ENCODE measurements around the gene CAMK1D.
"Not testable (repeated sequence)": the region's sequence is repeated elsewhere in the genome, so short reads cannot be mapped to it uniquely, and the experiment has no call there.

The CAMK1D gene

GRCh38 chr10:12333380-12334185, 15.8 kb upstream of the CAMK1D start:
- Mint-ChIP-seq H3K4me3 (no peak overlapping the region), H3K4me1 (ENCODE audit: low read depth) (peaks cover 5% of the 10 kb centered on the region), H3K9me3 (ENCODE audit: low read depth) (no peaks in the 10 kb centered on the region), H3K27me3 (no peaks in the 10 kb centered on the region), H3K36me3 (no peaks in the 10 kb centered on the region), H3K27ac (no peak overlapping the region)

DNA sequence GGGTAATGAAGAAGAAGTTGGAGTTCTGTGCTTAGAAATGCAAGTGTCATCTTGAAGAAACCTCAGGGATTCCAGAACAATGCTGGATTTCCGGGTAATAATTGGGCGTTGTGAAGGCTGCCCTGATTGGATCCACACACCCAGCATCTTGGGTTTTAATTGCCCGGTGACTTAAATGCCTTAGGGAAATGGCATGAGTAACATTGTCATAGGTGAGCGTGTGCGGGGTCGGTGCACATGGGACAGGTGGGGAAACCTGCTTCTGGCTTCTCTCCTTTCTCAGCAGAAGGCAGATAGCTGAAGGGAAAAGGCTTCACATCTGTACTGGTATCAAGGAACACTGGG, 15.2 kb upstream of the CAMK1D start:
- no peak overlapping the region for H3K4me3 Mint-ChIP-seq
- no peak overlapping the region for H3K27ac Mint-ChIP-seq
- peaks cover 5% of the 10 kb centered on the region for H3K4me1 Mint-ChIP-seq (ENCODE audit: low read depth)
- no peaks in the 10 kb centered on the region for H3K36me3 Mint-ChIP-seq
- H3K27me3 Mint-ChIP-seq, result no peaks in the 10 kb centered on the region
- no peaks in the 10 kb centered on the region for H3K9me3 Mint-ChIP-seq (ENCODE audit: low read depth)

DNA sequence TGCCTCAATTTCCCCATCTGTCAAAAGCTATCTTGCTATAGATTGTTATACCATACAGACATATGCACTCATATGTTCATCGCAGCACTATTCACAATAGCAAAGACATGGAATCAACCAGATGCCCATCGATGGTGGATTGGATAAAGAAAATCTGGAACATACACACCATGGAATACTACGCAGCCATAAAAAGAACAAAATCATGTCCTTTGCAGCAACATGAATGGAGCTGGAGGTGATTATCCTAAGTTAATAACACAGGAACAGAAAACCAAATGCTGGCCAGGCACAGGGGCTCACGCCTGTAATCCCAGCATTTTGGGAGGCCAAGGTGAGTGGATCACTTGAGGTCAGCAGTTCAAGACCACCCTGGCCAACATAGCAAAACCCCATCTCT, 14.2 kb upstream of the CAMK1D start:
- H3K4me3 Mint-ChIP-seq, result not testable (repeated sequence)

GRCh38 chr10:12337453-12338372, 11.6 kb upstream of the CAMK1D start:
- Mint-ChIP-seq H3K27ac (no peak overlapping the region), H3K27me3 (no peaks in the 10 kb centered on the region), H3K9me3 (ENCODE audit: low read depth) (peaks cover under 1% of the 10 kb centered on the region), H3K4me3 (no peak overlapping the region), H3K36me3 (no peaks in the 10 kb centered on the region), H3K4me1 (ENCODE audit: low read depth) (peaks cover 14% of the 10 kb centered on the region)

More for the DNA sequence above, 14.2 kb upstream of the CAMK1D start:
- not testable (repeated sequence) for H3K4me1 Mint-ChIP-seq (ENCODE audit: low read depth); H3K9me3 Mint-ChIP-seq (ENCODE audit: low read depth); H3K27me3 Mint-ChIP-seq; H3K36me3 Mint-ChIP-seq; H3K27ac Mint-ChIP-seq

DNA sequence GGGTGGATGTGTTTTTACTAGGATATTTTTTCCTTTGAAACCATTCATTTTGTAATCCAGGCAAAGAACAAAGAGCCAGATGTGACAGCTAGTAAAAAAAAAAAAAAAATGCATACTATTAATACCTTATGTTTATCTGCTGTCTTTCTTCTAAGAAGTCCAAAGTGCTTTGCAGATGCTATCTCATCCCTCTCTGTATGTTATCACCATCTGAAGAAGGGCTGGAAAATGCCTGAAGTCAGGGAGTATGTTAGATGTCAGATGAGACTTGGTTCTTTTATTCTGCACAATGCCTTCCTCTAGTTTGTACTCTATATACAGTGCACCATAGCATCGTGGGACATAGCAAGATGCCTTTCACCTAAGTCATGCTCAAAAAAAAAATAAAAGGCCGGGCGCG, 10.4 kb upstream of the CAMK1D start:
- peaks cover 2% of the 10 kb centered on the region for H3K36me3 Mint-ChIP-seq
- H3K27me3 Mint-ChIP-seq, result no peaks in the 10 kb centered on the region
- H3K27ac Mint-ChIP-seq, result no peak overlapping the region
- peaks cover 10% of the 10 kb centered on the region for H3K4me1 Mint-ChIP-seq (ENCODE audit: low read depth)
- H3K4me3 Mint-ChIP-seq, result no peak overlapping the region
- H3K9me3 Mint-ChIP-seq (ENCODE audit: low read depth), result peaks cover 7% of the 10 kb centered on the region

GRCh38 chr10:12340371-12340770, 9.0 kb upstream of the CAMK1D start:
- Mint-ChIP-seq H3K4me3 (no peak overlapping the region), H3K27me3 (no peaks in the 10 kb centered on the region), H3K4me1 (ENCODE audit: low read depth) (peaks cover 9% of the 10 kb centered on the region), H3K27ac (no peak overlapping the region), H3K9me3 (ENCODE audit: low read depth) (peaks cover 7% of the 10 kb centered on the region), H3K36me3 (peaks cover 2% of the 10 kb centered on the region)

- Mint-ChIP-seq H3K27me3 (no peaks in the 10 kb centered on the region), H3K9me3 (ENCODE audit: low read depth) (peaks cover 7% of the 10 kb centered on the region), H3K36me3 (peaks cover 2% of the 10 kb centered on the region), H3K27ac (no peak overlapping the region), H3K4me3 (no peak overlapping the region), H3K4me1 (ENCODE audit: low read depth) (peaks cover 9% of the 10 kb centered on the region)
Measured at GRCh38 chr10:12340937-12341336, 8.4 kb upstream of the CAMK1D start.

DNA sequence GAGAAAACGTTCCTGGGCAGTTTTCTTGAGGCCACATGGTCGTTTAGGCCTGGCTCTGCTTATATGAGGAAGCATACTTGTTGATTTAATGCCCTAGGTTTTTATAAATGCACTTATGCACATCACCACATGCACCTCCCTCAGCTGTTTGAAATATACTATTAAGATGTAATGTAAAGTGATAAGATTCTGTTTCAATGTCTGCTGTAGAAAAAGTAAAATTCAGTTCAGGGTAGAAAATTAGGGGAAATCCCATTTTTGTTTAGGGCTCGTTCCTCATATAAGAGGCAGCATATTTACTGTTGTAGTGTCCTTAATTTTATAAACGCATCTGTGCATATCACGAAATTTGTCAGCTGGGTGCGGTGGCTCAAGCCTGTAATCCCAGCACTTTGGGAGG, 7.8 kb upstream of the CAMK1D start:
- Mint-ChIP-seq H3K27me3 (no peaks in the 10 kb centered on the region), H3K4me1 (ENCODE audit: low read depth) (peaks cover 9% of the 10 kb centered on the region), H3K9me3 (ENCODE audit: low read depth) (peaks cover 7% of the 10 kb centered on the region), H3K4me3 (no peak overlapping the region), H3K27ac (no peak overlapping the region), H3K36me3 (peaks cover 2% of the 10 kb centered on the region)

DNA sequence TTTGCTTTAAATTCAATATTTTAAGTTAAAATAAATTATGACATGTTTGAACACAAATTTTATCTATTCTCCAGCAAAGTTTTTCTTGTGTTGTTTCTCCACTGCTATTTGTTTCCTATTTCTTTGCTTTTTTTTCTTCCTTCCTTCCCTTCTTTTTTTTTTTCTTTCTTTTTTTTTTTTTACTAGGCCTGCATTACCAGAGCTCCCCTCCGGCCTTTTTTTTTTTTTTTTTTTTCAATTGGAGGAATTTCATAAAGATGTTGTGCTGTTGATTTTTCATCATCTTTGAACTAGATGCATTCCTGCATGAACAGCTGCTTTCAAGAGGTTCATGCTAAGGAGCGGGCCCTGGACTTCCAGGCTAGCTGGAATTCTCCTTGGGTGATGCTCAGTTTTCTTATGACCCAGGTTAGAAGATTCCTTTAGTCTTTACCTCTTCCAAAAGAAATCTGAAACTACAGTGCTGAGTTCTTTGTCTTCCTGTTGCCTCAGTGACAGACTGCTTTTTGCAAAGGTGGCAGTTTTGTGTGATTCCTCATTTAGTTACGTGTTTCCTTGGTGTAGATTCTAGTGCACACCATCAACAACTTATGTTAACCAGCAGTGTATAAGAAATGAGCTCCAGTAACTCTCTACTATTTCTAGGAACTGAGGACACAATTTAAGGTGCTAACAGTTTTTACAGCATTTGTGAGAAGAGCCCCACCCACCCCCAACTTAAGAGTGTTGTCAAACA, 4.8 kb upstream of the CAMK1D start:
- Mint-ChIP-seq H3K27ac (no peak overlapping the region), H3K27me3 (no peaks in the 10 kb centered on the region), H3K9me3 (ENCODE audit: low read depth) (peaks cover 7% of the 10 kb centered on the region), H3K36me3 (peaks cover 2% of the 10 kb centered on the region), H3K4me1 (ENCODE audit: low read depth) (peaks cover 21% of the 10 kb centered on the region), H3K4me3 (no peak overlapping the region)

- H3K36me3 Mint-ChIP-seq, result peaks cover 2% of the 10 kb centered on the region
- H3K4me1 Mint-ChIP-seq (ENCODE audit: low read depth), result peaks cover 26% of the 10 kb centered on the region
- H3K27ac Mint-ChIP-seq, result no peak overlapping the region
- no peaks in the 10 kb centered on the region for H3K27me3 Mint-ChIP-seq
- H3K4me3 Mint-ChIP-seq, result no peak overlapping the region
- peaks cover 7% of the 10 kb centered on the region for H3K9me3 Mint-ChIP-seq (ENCODE audit: low read depth)
Measured at GRCh38 chr10:12346707-12347106, 2.6 kb upstream of the CAMK1D start.

DNA sequence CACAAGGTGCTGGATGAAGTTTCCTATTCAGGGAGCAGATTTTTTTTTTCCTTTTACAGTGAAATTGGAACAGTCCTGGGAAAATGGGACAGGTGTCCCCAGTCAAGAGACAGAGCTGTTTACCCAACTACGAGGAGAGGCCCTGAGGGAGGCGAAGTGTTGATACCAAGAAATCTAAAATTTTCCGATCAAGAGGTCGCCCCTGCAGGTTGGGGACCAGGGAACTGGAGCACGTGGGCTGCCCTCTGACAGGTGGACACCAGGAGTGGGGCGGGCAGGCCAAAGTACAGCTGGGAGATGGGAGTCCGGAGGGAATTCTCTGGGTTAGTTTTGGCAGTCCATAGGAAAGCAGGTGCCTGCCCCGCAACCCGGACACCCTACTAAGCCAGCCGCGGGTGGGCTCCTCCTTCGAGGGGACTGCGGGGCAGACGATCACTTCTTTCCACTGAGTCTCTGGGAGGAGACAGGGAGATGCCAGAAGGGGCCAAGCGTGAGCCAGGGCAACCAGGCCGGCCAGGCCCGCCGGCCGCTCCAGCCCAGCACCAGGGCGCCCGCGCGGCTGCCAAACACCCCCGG, 965 bp upstream of the CAMK1D start:
- peaks cover under 1% of the 10 kb centered on the region for H3K36me3 Mint-ChIP-seq
- H3K4me1 Mint-ChIP-seq (ENCODE audit: low read depth), result peaks cover 32% of the 10 kb centered on the region
- H3K9me3 Mint-ChIP-seq (ENCODE audit: low read depth), result peaks cover 3% of the 10 kb centered on the region
- peak overlapping the region; percentile 85 for H3K27ac Mint-ChIP-seq
- peak overlapping the region; percentile 79 for H3K4me3 Mint-ChIP-seq
- no peaks in the 10 kb centered on the region for H3K27me3 Mint-ChIP-seq

DNA sequence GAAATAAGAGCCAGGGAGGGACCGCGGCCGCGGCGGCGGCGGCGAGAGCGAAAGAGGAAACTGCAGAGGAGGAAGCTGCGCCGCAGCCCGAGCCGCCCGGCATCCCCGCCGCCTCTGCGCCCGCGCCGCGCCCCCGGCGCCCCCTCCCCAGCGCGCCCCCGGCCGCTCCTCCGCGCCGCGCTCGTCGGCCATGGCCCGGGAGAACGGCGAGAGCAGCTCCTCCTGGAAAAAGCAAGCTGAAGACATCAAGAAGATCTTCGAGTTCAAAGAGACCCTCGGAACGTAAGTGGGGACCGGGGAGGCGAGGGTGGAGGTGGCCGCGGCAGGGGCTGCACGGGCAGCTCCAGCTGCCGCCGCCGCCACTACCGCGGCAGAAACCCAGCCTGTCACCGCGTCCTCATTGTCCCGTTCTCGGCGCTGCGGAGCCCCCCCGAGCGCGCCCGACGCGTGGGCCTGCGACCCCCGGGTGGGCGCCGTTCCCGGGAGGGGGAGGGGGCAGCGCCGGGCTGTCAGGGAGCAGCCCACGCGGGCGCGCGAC, 351 bp downstream of the CAMK1D start:
- H3K36me3 Mint-ChIP-seq, result no peaks in the 10 kb centered on the region
- H3K27me3 Mint-ChIP-seq, result no peaks in the 10 kb centered on the region
- H3K4me3 Mint-ChIP-seq, result peak overlapping the region; percentile 97
- H3K4me1 Mint-ChIP-seq (ENCODE audit: low read depth), result peaks cover 39% of the 10 kb centered on the region
- peak overlapping the region; percentile 90 for H3K27ac Mint-ChIP-seq
- H3K9me3 Mint-ChIP-seq (ENCODE audit: low read depth), result no peaks in the 10 kb centered on the region

DNA sequence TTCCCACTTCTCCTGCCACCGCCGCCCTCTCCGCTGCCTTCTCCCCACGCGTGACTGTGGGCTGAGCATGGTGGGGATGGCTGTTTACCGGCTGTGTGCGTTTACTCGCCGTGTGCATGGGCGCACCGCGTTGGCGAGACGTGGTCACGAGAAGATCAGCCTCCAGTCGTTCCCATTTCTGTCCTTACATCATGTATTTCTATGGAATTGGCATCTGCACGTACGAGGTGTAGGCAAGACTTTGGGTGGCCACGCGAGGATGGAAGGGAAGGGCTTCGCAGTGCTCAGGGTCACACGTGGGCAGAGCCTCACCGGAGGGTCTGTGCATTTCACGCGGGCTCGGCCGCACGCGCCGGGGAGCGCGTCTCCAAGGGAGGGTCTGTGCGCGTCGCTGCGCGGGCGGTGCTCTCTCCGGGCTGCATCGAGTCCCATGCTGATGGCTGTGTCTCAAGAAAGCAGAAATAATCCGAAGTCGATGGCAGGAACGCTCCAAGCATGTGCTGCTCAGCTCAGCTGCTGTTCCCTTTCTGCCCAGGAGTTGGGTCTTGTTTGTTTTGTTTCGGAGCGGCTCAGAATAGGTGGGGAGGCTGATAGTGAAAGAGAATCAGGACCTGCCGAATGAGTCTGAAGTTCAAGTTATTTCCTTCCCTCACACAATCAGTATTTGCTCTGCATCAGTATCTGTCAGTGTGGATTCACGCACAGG, 973 bp downstream of the CAMK1D start:
- Mint-ChIP-seq H3K9me3 (ENCODE audit: low read depth) (no peaks in the 10 kb centered on the region), H3K36me3 (no peaks in the 10 kb centered on the region), H3K27me3 (no peaks in the 10 kb centered on the region), H3K27ac (peak overlapping the region; percentile 96), H3K4me3 (peak overlapping the region; percentile 97), H3K4me1 (ENCODE audit: low read depth) (peaks cover 40% of the 10 kb centered on the region)

- Mint-ChIP-seq H3K36me3 (no peaks in the 10 kb centered on the region), H3K27ac (peak overlapping the region; percentile 96), H3K27me3 (no peaks in the 10 kb centered on the region), H3K4me1 (ENCODE audit: low read depth) (peaks cover 41% of the 10 kb centered on the region), H3K9me3 (ENCODE audit: low read depth) (no peaks in the 10 kb centered on the region), H3K4me3 (peak overlapping the region; percentile 97)
Measured at GRCh38 chr10:12350925-12351324, 1.6 kb downstream of the CAMK1D start.

All from activated naive CD8-positive, alpha-beta T cell (primary cell).